ENCODE measurements around the gene PIK3CD.

GRCh38 chr1:9654834-9655723 is 3.5 kb downstream of the PIK3CD start:
- no peak for TF ChIP-seq CTCF (IDR thresholded peaks at IDR 0.05)
- no peak for TF ChIP-seq NFYB (CRISPR knock-in tag; conservative IDR thresholded peaks at IDR 0.05; ENCODE audit: low read depth)
- TF ChIP-seq ATF3 (CRISPR knock-in tag; conservative IDR thresholded peaks at IDR 0.05), result no peak
- TF ChIP-seq ATF2 (CRISPR knock-in tag; IDR thresholded peaks at IDR 0.05; ENCODE audit: borderline replicate concordance, low read depth), result no peak
- no peak for TF ChIP-seq ZNF138 (CRISPR knock-in tag; conservative IDR thresholded peaks at IDR 0.05)
- no peak for TF ChIP-seq GABPB1 (CRISPR knock-in tag; IDR thresholded peaks at IDR 0.05)
- TF ChIP-seq IRF2 (CRISPR knock-in tag; IDR thresholded peaks at IDR 0.05; ENCODE audit: borderline replicate concordance, low read depth), result no peak
- no peak for TF ChIP-seq AFF4 (CRISPR knock-in tag; IDR thresholded peaks at IDR 0.05; ENCODE audit: borderline replicate concordance)
- no peak for TF ChIP-seq SP1 (CRISPR knock-in tag; conservative IDR thresholded peaks at IDR 0.05)
- TF ChIP-seq USF2 (CRISPR knock-in tag; IDR thresholded peaks at IDR 0.05), result no peak
- TF ChIP-seq ELF4 (CRISPR knock-in tag; IDR thresholded peaks at IDR 0.05; ENCODE audit: low read depth), result no peak
- TF ChIP-seq NFATC4 (CRISPR knock-in tag; IDR thresholded peaks at IDR 0.05), result no peak
- no peak for TF ChIP-seq ZNF317 (CRISPR knock-in tag; IDR thresholded peaks at IDR 0.05; ENCODE audit: borderline replicate concordance, low read depth)
